ENCODE measurements around the gene CES1. TPM values are rescaled to one million over a fixed set of nuclear protein-coding genes. Genes with fewer than 3 reads are reported as not detected.

Gene CES1
- total and polyA plus RNA-seq, 2 experiments from 2014 or later, result 0.76 TPM; not detected in 1

GRCh38 chr16:55872130-55872529, 39.2 kb upstream of the CES1 start:
- in situ Hi-C loops (cut with MboI), result no loop called here
- whole genome bisulfite sequencing, 2 experiments (ENCODE audit: low coverage in 1 of 2, low lambda C conversion rate in 2 of 2, missing lambda C conversion rate in 2 of 2), result 53% methylated on average over 7 of the region's 7 CpGs
- H3K4me2 ChIP-seq (ENCODE audit: unreplicated experiment), result no peak overlapping the region
- no peak overlapping the region for H2AFZ ChIP-seq
- H3F3A ChIP-seq (ENCODE audit: insufficient read depth), result no peaks in the 10 kb centered on the region
- no peaks in the 10 kb centered on the region for H3K9me2 ChIP-seq (ENCODE audit: insufficient read depth)
- no peaks in the 10 kb centered on the region for H4K20me1 ChIP-seq (ENCODE audit: insufficient read depth)
- H3K79me2 ChIP-seq (ENCODE audit: insufficient read depth), result no peaks in the 10 kb centered on the region
- no peaks in the 10 kb centered on the region for H3K36me3 ChIP-seq (ENCODE audit: low read depth)
- DNase-seq, result no peak
- H3K4me1 ChIP-seq (ENCODE audit: insufficient read depth), result no peaks in the 10 kb centered on the region
- H3K4me3 ChIP-seq, result no peak overlapping the region
- H3K27me3 ChIP-seq (replicated peaks; ENCODE audit: insufficient read depth), result no peaks in the 10 kb centered on the region
- H3K9me3 ChIP-seq (ENCODE audit: low read depth), result no peaks in the 10 kb centered on the region
- H3K9ac ChIP-seq, result no peak overlapping the region
- no peak for TF ChIP-seq EZH2phosphoT487 (IDR thresholded peaks at IDR 0.05; ENCODE audit: insufficient read depth, low read depth)
- no peak for TF ChIP-seq EZH2 (IDR thresholded peaks at IDR 0.05; ENCODE audit: insufficient read depth, poor library complexity, severe bottlenecking)
- no peak overlapping the region for H3K27ac ChIP-seq

DNA sequence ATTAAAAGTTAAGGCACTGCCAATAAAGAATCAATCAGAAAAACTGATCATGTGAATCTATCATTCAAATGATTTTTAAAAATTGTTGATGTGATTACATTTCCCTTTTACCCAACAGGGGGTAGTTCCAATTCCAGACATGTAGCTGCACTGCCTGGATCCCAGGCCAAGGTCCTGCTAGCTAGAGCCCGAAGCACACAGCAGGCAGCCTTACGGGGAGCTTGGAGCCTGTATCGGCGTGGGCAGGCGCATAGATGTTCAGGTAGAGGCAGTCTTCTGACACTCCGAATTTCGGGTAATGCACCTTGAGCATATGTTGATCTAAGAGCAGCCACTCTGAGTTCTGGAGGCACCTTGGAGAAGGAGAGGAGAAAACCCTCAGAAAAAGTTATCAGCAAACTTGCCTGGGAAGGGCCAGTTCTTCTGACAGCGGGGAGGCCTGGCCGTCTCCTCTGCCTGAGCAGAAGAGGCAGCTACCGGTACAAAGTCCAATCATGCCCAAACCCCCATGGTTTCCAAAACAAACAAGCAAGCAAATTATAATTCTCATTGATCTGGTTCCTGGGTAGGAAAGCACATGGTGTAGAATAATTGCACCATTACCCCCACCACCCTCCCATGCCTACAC, 38.6 kb upstream of the CES1 start:
- Histone ChIP-seq H3K79me2 (ENCODE audit: insufficient read depth) (no peaks in the 10 kb centered on the region), H3K9me3 (ENCODE audit: low read depth) (no peaks in the 10 kb centered on the region), H3F3A (ENCODE audit: insufficient read depth) (no peaks in the 10 kb centered on the region), H3K9ac (no peak overlapping the region), H3K9me2 (ENCODE audit: insufficient read depth) (no peaks in the 10 kb centered on the region), H3K27me3 (replicated peaks; ENCODE audit: insufficient read depth) (no peaks in the 10 kb centered on the region), H3K4me2 (ENCODE audit: unreplicated experiment) (no peak overlapping the region), H3K27ac (no peak overlapping the region), H2AFZ (no peak overlapping the region), H4K20me1 (ENCODE audit: insufficient read depth) (no peaks in the 10 kb centered on the region), H3K4me1 (ENCODE audit: insufficient read depth) (no peaks in the 10 kb centered on the region), H3K36me3 (ENCODE audit: low read depth) (no peaks in the 10 kb centered on the region), H3K4me3 (no peak overlapping the region)
- in situ Hi-C loops (cut with MboI), result no loop called here
- TF ChIP-seq EZH2phosphoT487 (IDR thresholded peaks at IDR 0.05; ENCODE audit: insufficient read depth, low read depth) (no peak), EZH2 (IDR thresholded peaks at IDR 0.05; ENCODE audit: insufficient read depth, poor library complexity, severe bottlenecking) (no peak)
- 68 to 72% methylated on average over 10 of the region's 10 CpGs for WGBS, 2 experiments (ENCODE audit: low coverage in 1 of 2, low lambda C conversion rate in 2 of 2, missing lambda C conversion rate in 2 of 2)
- DNase-seq, result no peak

- H3K27ac ChIP-seq, result no peak overlapping the region
- 37 to 40% methylated on average over 7 of the region's 7 CpGs for WGBS, 2 experiments (ENCODE audit: low coverage in 1 of 2, low lambda C conversion rate in 2 of 2, missing lambda C conversion rate in 2 of 2)
- no peaks in the 10 kb centered on the region for H3K4me1 ChIP-seq (ENCODE audit: insufficient read depth)
- H3K9ac ChIP-seq, result no peak overlapping the region
- H3F3A ChIP-seq (ENCODE audit: insufficient read depth), result no peaks in the 10 kb centered on the region
- in situ Hi-C loops (cut with MboI), result no loop called here
- no peak overlapping the region for H2AFZ ChIP-seq
- H4K20me1 ChIP-seq (ENCODE audit: insufficient read depth), result no peaks in the 10 kb centered on the region
- no peaks in the 10 kb centered on the region for H3K9me3 ChIP-seq (ENCODE audit: low read depth)
- H3K36me3 ChIP-seq (ENCODE audit: low read depth), result no peaks in the 10 kb centered on the region
- TF ChIP-seq EZH2phosphoT487 (IDR thresholded peaks at IDR 0.05; ENCODE audit: insufficient read depth, low read depth) (no peak), EZH2 (IDR thresholded peaks at IDR 0.05; ENCODE audit: insufficient read depth, poor library complexity, severe bottlenecking) (no peak)
- DNase-seq, result no peak
- no peaks in the 10 kb centered on the region for H3K27me3 ChIP-seq (replicated peaks; ENCODE audit: insufficient read depth)
- no peaks in the 10 kb centered on the region for H3K9me2 ChIP-seq (ENCODE audit: insufficient read depth)
- H3K79me2 ChIP-seq (ENCODE audit: insufficient read depth), result no peaks in the 10 kb centered on the region
- H3K4me2 ChIP-seq (ENCODE audit: unreplicated experiment), result no peak overlapping the region
- H3K4me3 ChIP-seq, result no peak overlapping the region
Measured at GRCh38 chr16:55868980-55869379, 36.1 kb upstream of the CES1 start.

DNA sequence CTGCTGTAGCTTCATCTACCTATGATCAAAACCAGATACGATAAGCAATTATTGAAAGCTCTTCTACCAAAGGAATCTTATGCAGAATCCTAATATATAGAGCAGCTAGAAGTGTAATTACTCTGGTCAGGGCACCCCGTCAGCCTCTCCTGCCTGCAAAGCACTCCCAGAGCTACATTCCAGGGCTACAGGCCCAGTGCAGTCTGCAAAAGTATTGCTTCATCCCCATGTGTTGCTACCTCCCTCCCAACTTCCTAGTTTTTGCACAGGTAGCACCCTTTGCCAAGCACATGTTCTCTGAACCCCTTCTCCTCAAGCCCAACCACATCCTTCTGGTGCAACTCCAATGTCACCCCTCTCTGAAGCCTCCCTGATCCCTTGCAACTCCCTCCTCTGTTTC, 35.2 kb upstream of the CES1 start:
- Histone ChIP-seq H3K4me3 (no peak overlapping the region), H3K9me2 (ENCODE audit: insufficient read depth) (no peaks in the 10 kb centered on the region), H3F3A (ENCODE audit: insufficient read depth) (no peaks in the 10 kb centered on the region), H3K9ac (no peak overlapping the region), H2AFZ (no peak overlapping the region), H3K27me3 (replicated peaks; ENCODE audit: insufficient read depth) (no peaks in the 10 kb centered on the region), H3K36me3 (ENCODE audit: low read depth) (no peaks in the 10 kb centered on the region), H3K4me1 (ENCODE audit: insufficient read depth) (no peaks in the 10 kb centered on the region), H3K27ac (no peak overlapping the region), H3K79me2 (ENCODE audit: insufficient read depth) (no peaks in the 10 kb centered on the region), H3K9me3 (ENCODE audit: low read depth) (no peaks in the 10 kb centered on the region), H3K4me2 (ENCODE audit: unreplicated experiment) (no peak overlapping the region), H4K20me1 (ENCODE audit: insufficient read depth) (no peaks in the 10 kb centered on the region)
- 32 to 36% methylated on average over 2 of the region's 2 CpGs for WGBS, 2 experiments (ENCODE audit: low coverage in 1 of 2, low lambda C conversion rate in 2 of 2, missing lambda C conversion rate in 2 of 2)
- TF ChIP-seq EZH2phosphoT487 (IDR thresholded peaks at IDR 0.05; ENCODE audit: insufficient read depth, low read depth) (no peak), EZH2 (IDR thresholded peaks at IDR 0.05; ENCODE audit: insufficient read depth, poor library complexity, severe bottlenecking) (no peak)
- no peak for DNase-seq
- in situ Hi-C loops (cut with MboI), result no loop called here

All from GM23248 (cell line).